ENCODE measurements around the gene DDAH2.

The DDAH2 gene

GRCh38 chr6:31689249-31690110, 39.6 kb downstream of the DDAH2 start:
- DNase-seq (ENCODE audit: low read depth), result no peak
- peak; percentile 57 for TF ChIP-seq CTCF (conservative IDR thresholded peaks at IDR 0.05; ENCODE audit: low read depth, low read length)
- no peak overlapping the region for H3K4me3 ChIP-seq (ENCODE audit: low read depth, low read length)

DNA sequence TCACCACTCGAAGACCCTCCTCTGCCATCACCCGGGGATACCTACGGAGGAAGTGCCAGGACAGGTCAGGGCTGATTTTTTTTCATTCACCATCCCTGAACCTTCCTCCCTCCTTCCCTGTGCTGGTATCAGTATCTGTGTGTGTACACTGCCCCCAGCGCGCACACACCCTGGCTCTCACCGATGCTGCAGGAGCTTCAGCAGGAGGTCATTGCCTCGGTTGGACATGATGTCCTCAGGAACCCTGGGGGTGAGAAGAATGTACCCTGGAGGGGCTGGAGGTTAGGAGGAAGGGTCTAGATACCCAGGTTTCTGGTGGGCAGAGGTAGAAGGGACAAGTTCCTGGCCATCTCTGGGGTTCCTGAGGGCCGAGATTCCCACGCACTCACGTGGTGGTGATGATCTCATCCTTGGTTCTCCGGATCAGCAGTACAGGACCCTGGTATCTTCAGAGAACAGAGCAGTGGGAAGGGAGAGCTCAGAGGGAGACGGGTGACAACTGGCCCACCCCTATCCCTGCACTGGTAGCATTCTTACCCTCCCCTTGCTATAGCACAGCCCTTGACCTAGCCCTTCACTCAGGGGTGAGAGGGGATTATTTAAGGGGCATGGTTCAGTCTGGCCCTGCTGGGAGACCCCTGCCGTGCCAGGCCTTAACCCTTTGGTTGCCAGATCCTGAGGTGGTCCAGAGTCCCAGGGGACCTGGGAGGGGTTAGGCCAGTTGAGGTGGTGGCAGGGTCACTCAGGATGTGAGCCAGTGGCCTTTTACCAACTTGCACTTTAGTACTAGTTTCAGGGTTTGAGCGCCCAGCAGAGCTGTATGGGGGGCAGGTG, 41.0 kb downstream of the DDAH2 start:
- no peak for DNase-seq (ENCODE audit: low read depth)
- no peak overlapping the region for H3K4me3 ChIP-seq (ENCODE audit: low read depth, low read length)
- no peak for TF ChIP-seq CTCF (conservative IDR thresholded peaks at IDR 0.05; ENCODE audit: low read depth, low read length)

DNA sequence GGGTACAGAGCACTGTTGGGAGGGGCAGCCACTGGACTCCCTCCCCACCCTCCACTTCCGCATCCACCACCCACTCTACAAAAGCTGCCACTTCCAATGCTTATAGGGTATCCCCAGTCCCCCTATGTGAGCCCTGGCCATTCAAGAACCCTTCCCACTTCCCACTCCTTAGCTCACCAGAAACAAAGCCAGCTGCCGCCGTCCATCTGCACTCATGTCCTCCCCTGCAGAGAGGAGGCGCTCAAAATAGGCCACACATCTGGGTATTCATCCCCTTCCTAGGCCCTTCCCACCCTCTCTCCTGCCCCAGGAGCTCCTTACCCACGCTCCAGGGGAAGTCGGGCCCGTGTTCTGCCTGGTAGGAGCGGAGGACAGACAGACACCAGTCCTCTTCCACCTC, 41.8 kb downstream of the DDAH2 start:
- DNase-seq (ENCODE audit: low read depth), result no peak
- TF ChIP-seq CTCF (conservative IDR thresholded peaks at IDR 0.05; ENCODE audit: low read depth, low read length), result no peak
- no peak overlapping the region for H3K4me3 ChIP-seq (ENCODE audit: low read depth, low read length)

DNA sequence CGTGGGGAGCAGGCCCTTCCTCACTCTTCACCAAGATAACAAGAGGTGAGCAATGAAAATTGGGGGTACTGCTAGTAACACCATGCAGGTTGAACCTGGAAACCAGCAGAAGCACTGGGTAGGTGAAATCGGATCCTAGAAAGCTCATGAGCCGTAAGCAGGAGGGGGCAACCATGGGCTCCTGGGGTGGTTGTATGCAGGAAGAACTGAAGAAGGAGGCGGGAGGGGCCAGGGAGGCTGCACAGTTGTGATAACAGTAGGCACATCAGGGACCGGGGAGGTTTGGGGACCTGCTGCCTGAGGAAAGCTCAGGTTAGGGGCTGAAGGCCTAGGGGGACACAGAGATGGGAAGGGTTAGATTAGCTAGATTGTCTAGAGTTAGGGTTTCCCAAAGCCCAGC, 42.6 kb downstream of the DDAH2 start:
- TF ChIP-seq CTCF (conservative IDR thresholded peaks at IDR 0.05; ENCODE audit: low read depth, low read length), result no peak
- H3K4me3 ChIP-seq (ENCODE audit: low read depth, low read length), result no peak overlapping the region
- DNase-seq (ENCODE audit: low read depth), result no peak

DNA sequence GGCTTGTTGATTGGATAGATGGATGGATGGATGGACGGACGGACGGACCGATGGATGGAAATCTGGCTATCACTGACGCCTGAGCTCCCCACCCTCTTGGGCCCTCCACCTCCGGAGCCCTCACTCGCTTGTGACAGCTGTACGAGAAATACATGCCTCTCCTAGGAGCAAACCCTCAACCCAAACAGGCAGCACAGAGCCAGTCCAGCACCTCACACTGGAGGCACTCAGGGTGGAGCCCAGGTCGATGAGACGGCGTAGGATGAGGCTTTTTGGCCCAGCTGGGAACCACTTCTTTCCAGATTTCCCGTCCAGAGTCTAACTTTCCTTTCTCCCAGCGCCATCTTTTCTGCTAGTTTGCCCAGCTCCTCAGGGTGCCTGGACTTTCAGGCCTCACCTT, 45.5 kb downstream of the DDAH2 start:
- no peak for DNase-seq (ENCODE audit: low read depth)
- no peak overlapping the region for H3K4me3 ChIP-seq (ENCODE audit: low read depth, low read length)

DNA sequence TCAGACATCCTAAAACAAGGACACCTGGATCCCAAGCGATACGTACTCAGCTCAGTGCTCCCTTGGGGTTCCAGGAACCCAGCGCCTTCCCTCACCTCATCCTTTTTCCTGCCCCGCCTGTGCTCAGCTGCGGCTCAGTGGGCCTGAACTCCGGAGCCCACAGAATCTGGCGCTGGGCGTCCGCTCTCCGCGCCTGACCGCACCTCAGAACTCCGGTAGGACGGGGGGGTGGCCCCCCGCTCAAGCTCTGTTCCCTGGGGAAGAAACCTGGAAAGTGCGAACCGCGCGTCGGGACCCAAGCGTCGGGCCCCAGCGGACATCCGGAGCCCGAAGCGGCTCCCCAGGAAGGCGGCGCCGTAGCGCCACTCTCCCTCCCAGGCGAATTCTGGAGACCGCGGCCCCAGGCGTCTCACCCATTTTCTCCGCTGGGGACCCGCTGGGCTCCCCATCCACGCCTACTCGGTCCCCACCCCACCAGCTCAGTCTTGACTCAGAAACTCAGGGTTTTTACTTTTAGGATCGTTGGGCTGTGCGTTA, 47.9 kb downstream of the DDAH2 start:
- peak overlapping the region; percentile 61 for H3K4me3 ChIP-seq (ENCODE audit: low read depth, low read length)
- DNase-seq (ENCODE audit: low read depth), result peak; percentile 18
- no peak for TF ChIP-seq CTCF (conservative IDR thresholded peaks at IDR 0.05; ENCODE audit: low read depth, low read length)

More for the DNA sequence above, 45.5 kb downstream of the DDAH2 start:
- TF ChIP-seq CTCF (conservative IDR thresholded peaks at IDR 0.05; ENCODE audit: low read depth, low read length), result no peak

All from choroid plexus epithelial cell (primary cell).